Right lobe of liver (tissue), 6 donors: Measurements from ENCODE around the gene BCL6B. TPM values are rescaled to one million over a fixed set of nuclear protein-coding genes. Genes with fewer than 3 reads are reported as not detected.
"Not testable (repeated sequence)": the region's sequence is repeated elsewhere in the genome, so short reads cannot be mapped to it uniquely, and the experiment has no call there.

Experiments
- ATAC-seq, 4 donors: fragments of 200-7000 bp; cut with Tn5 transposase; one replicate each; pipeline ENCODE4 v1.9.1; 2020; ENCODE audit warnings: mild to moderate bottlenecking in 4 of 4, moderate library complexity in 4 of 4
- DNase-seq, 3 donors: peaks; one replicate each; pipeline ENCODE4 v3.0.0-alpha.2; 2020
- H3K27ac ChIP-seq, 3 donors: fragments of 200-600 bp; one replicate each; pipeline ENCODE4 v1.8.0; 2022
- H3K27me3 ChIP-seq, 2 donors: fragments of 200-600 bp; one replicate each; pipeline ENCODE4 v1.8.0; 2022
- H3K36me3 ChIP-seq, 4 donors: fragments of 200-600 bp; sonication (generic) in 1 of 4; one replicate each; pipeline versions ENCODE4 v1.5.1 to v1.8.0; 2017 to 2022; ENCODE audit warnings: control low read depth in 1 of 4
- H3K4me1 ChIP-seq, 4 donors: fragments of 200-600 bp; sonication (generic) in 1 of 4; one replicate each; pipeline versions ENCODE4 v1.5.1 to v1.8.0; 2017 to 2022; ENCODE audit warnings: control low read depth in 1 of 4
- H3K4me3 ChIP-seq, 3 donors: fragments of 200-600 bp; one replicate each; pipeline ENCODE4 v1.8.0; 2022
- H3K9me3 ChIP-seq, 4 donors: fragments of 200-600 bp; sonication (generic) in 1 of 4; one replicate each; pipeline versions ENCODE4 v1.5.1 to v1.8.0; 2017 to 2022; ENCODE audit warnings: control low read depth in 1 of 4
- POLR2A ChIP-seq: fragments of 450-650 bp; IDR thresholded peaks from one replicate; pipeline ENCODE4 v1.6.1; 2017; ENCODE audit warnings: antibody characterized with exemption, mild to moderate bottlenecking
- WGBS: methylation state at CpG from one replicate; pipeline ENCODE4 v1.1.6; 2018; ENCODE audit warnings: low coverage, low lambda C conversion rate; ENCODE audit not compliant: insufficient coverage; ENCODE audit errors: missing lambda C conversion rate; 5-methylcytosine and 5-hydroxymethylcytosine counted together
- intact Hi-C, 2 donors: fragments of 100-400 bp; cut with DNase I; formaldehyde crosslinking; loops; one replicate each; pipeline versions ENCODE4 v1.11.2 to v1.14.1; 2022
- total RNA-seq, 6 experiments: library from RNA; depleted of rRNA in 2 of 6; stranded (reverse); fragments of >200 nt in 2 of 6; fragmentation: NEBNext Ultra II Directional in 3 of 6; extraction: Animal tissue kit (Norgen Biotek cat#: 25700) in 3 of 6; gene quantifications; one replicate each; pipeline versions ENCODE4 v1.1.0 to v1.2.4, GENCODE V29; 2016 to 2023
- TF ChIP-seq, protein P1 (sequence below), 4 donors: fragments of 200-600 bp in 3 of 4; fragments of 450-650 bp in 1 of 4; IDR thresholded peaks; one replicate each; pipeline versions ENCODE4 v1.5.1 to v1.8.0; 2016 to 2022; ENCODE audit warnings: antibody characterized with exemption in 4 of 4, mild to moderate bottlenecking in 2 of 4
- donor health status: DM: no; HTN: yes; CAD: no.
- donor health status: DM: no; HTN: no; CAD: no.
- donor health status: DM: no; HTN: no; CAD: no.
- donor health status: DM: no; HTN: yes; CAD: no.
- donor health status: DM: no; HTN: yes; CAD: no.

Gene BCL6B
- total RNA-seq, 6 experiments from 2014 or later = 0.71 to 3.5 (median 1.5) TPM

DNA sequence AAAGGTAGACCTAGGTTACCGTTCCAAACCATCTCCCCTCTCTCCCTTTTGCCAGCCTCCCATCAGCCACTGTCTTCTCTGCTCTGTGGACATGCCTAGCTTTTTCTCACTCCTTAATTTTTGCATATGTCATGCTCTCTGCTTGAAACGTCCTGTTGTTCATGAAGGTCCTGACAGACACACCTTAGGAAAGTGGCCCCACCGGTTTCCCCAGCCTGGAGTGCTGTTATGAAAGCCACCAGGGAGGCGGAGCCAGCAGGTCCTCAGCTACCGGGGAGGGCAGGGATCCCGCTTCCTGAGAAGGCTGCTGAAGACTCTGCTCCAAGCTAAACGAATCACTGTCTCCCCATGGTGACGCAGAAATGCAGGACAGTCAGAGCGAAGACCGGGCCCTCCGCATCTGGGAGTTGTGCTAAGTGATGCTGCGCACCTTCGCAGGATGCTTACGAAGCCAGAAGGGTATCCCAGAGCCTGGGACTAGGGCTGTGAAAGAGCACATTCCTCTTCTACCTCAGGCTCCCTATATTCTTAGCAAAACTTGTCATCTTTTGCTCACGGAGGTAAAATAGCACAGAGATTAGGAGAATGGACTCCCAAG, 23.4 kb downstream of the BCL6B start:
- H3K4me3 ChIP-seq = peak overlapping the region in 2 of 3 donors; percentile 10 to 36
- no peaks in the 10 kb centered on the region for H3K27me3 ChIP-seq
- no peak for TF ChIP-seq POLR2A
- TF ChIP-seq, protein P1, sequence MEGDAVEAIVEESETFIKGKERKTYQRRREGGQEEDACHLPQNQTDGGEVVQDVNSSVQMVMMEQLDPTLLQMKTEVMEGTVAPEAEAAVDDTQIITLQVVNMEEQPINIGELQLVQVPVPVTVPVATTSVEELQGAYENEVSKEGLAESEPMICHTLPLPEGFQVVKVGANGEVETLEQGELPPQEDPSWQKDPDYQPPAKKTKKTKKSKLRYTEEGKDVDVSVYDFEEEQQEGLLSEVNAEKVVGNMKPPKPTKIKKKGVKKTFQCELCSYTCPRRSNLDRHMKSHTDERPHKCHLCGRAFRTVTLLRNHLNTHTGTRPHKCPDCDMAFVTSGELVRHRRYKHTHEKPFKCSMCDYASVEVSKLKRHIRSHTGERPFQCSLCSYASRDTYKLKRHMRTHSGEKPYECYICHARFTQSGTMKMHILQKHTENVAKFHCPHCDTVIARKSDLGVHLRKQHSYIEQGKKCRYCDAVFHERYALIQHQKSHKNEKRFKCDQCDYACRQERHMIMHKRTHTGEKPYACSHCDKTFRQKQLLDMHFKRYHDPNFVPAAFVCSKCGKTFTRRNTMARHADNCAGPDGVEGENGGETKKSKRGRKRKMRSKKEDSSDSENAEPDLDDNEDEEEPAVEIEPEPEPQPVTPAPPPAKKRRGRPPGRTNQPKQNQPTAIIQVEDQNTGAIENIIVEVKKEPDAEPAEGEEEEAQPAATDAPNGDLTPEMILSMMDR (IDR thresholded peaks at IDR 0.05) = no peak
- ATAC-seq (peak in 3 of 4 donors; percentile 5 to 23 (median 15)), DNase-seq (peak in 1 of 3 donors; percentile 46)
- no peaks in the 10 kb centered on the region for H3K36me3 ChIP-seq
- no peaks in the 10 kb centered on the region for H3K9me3 ChIP-seq
- intact Hi-C loops = no loop called here
- peaks cover 0 to 53% (median 26%) of the 10 kb centered on the region in 4 donors for H3K4me1 ChIP-seq
- WGBS = 3% methylated on average over 6 of the region's 15 CpGs
- peak overlapping the region in 2 of 3 donors; percentile 12 to 57 for H3K27ac ChIP-seq

DNA sequence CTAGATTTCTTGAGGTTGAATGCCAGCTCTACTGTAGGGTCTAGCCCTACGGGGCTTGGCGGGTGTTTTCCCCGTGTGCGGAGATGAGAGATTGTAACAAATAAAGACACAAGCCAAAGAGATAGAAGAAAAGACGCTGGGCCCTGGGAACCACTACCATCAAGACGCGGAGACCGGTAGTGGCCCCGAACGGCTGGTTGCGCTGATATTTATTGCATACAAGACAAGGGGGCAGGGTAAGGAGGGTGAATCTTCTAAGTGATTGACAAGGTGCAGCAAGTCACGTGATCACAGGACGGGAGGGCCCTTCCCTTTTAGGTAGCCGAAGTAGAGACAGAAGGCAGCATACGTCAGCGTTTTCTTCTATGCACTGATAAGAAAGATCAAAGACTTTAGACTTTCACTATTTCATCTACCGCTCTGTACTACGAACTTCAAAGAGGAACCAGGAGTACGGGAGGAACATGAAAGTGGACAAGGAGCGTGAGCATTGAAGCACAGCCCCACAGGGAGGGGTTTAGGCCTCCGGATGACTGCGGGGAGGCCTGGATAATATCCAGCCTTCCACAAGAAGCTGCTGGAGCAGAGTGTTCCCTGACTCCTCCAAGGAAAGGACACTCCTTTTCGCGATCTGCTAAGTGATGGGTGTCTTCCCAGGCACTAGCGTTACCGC, 24.0 kb downstream of the BCL6B start:
- ATAC-seq, intact Hi-C loops, H3K27me3 ChIP-seq, DNase-seq, H3K9me3 ChIP-seq, H3K36me3 ChIP-seq: not testable (repeated sequence)
- peaks cover 0 to 48% (median 24%) of the 10 kb centered on the region in 4 donors for H3K4me1 ChIP-seq
- WGBS = 10% methylated on average over 22 of the region's 26 CpGs
- peak overlapping the region in 2 of 3 donors; percentile 12 to 57 for H3K27ac ChIP-seq
- peak overlapping the region in 2 of 3 donors; percentile 10 to 36 for H3K4me3 ChIP-seq

DNA sequence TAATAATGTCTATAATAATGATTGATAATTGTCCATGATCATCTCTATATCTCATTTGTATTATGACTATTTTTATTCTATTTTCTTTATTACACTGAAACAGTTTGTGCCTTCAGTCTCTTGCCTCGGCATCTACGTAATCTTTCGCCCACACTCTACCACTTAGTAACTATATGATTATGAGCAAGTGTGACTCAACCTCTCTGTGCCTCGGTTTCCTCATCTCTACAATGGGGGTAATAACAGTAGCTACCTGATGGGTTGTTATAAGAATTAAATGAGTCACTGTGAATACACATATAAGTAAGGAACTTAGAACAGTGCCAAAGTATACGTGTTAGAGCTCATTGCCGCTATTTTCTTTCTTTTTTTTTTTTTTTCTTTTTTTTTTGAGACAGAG, 24.7 kb downstream of the BCL6B start:
- Histone ChIP-seq H3K36me3 (no peaks in the 10 kb centered on the region), H3K4me3 (no peak overlapping the region), H3K27ac (no peak overlapping the region), H3K4me1 (peaks cover 0 to 43% (median 21%) of the 10 kb centered on the region in 4 donors), H3K27me3 (no peaks in the 10 kb centered on the region), H3K9me3 (no peaks in the 10 kb centered on the region)
- TF ChIP-seq, protein P1 (IDR thresholded peaks at IDR 0.05) = no peak
- TF ChIP-seq POLR2A = no peak
- no peak for ATAC-seq
- 78% methylated on average over 6 of the region's 6 CpGs for WGBS
- no peak for DNase-seq
- intact Hi-C loops = no loop called here

DNA sequence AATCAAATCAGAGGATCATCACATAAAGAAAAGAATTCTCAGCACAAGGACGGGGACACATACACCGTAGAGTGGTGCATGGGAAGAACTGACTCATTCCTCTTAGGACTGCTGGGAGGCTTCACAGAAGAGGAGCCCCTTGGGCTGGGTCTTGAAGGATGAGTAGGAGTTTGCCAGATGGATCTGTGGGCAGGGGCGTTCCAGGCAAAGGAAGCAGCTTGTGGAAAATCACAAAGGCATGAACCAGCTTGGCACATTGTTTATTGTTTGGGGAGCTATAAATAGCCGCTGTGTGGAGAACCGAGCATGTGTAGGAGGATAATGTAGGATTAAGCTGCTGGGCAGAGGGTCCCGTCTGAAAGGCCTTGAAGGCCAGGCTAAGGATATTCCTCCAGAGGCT, 26.1 kb downstream of the BCL6B start:
- intact Hi-C loops = no loop called here
- Histone ChIP-seq H3K27me3 (no peaks in the 10 kb centered on the region), H3K4me1 (peaks cover 0 to 30% (median 14%) of the 10 kb centered on the region in 4 donors), H3K27ac (no peak overlapping the region), H3K9me3 (no peaks in the 10 kb centered on the region), H3K4me3 (no peak overlapping the region), H3K36me3 (no peaks in the 10 kb centered on the region)
- no peak for ATAC-seq
- DNase-seq = no peak
- 67% methylated on average over 6 of the region's 6 CpGs for WGBS
- TF ChIP-seq POLR2A = no peak
- TF ChIP-seq, protein P1 (IDR thresholded peaks at IDR 0.05) = no peak

DNA sequence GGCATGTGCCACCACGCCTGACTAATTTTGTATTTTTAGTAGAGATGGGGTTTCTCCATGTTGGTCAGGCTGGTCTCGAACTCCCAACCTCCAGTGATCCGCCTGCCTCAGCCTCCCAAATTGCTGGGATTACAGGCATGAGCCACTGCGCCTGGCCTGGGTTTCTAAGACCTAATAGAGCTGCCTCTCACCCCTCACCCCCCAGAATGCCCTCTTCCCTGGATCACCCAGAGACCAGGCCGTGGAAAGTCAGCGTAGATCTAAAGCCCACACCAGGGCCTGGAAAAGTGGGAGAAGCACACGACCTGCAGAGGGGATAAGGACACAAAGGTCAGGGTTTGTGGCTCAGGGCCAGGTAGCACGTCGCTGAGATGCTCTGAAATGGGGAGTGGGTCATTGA, 27.7 kb downstream of the BCL6B start:
- not testable (repeated sequence) for H3K4me3 ChIP-seq, DNase-seq, ATAC-seq, H3K27ac ChIP-seq, H3K27me3 ChIP-seq, H3K9me3 ChIP-seq, H3K36me3 ChIP-seq
- 57% methylated on average over 6 of the region's 9 CpGs for WGBS
- intact Hi-C loops = loop anchor here (5.0 kb wide), 1 partner anchor 87 kb away; no protein-coding TSS in a partner anchor
- peaks cover 0 to 18% (median 6%) of the 10 kb centered on the region in 4 donors for H3K4me1 ChIP-seq
